ENCODE data around the gene ETV3L.
"Not testable (repeated sequence)": the region's sequence is repeated elsewhere in the genome, so short reads cannot be mapped to it uniquely, and the experiment has no call there.

ETV3L gene

DNA sequence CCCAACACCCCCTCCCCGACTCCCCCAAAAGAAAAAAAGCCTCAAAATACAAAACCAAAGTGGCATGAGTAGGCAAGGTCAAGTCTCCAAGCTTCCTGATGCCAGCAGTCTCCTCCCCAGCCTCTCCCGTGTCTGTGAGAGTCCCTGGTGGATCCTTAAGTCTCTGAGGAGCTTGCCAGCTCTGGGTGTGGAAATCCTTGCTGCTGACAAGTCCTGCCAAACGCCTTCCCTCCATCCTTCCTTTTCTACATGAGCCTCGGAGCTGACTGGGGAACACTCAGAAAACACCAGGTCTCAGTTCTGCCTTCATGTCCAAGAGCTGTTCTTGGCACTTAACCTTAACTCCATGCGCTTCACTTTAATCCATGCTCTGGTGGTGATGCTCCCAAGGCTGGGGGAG, 3.7 kb upstream of the ETV3L start:
- H3K4me3 ChIP-seq (ENCODE audit: low read depth, low read length) = no peak overlapping the region
- H3K27me3 ChIP-seq (replicated peaks) = no peaks in the 10 kb centered on the region
- in situ Hi-C loops (cut with HindIII; ENCODE audit: low pct_ligation_motif_present, low sequenced_read_pairs) = no loop called here
- no peaks in the 10 kb centered on the region for H3K36me3 ChIP-seq (replicated peaks)
- DNase-seq = no peak
- H3K27ac ChIP-seq = no peak overlapping the region
- TF ChIP-seq, protein P1, sequence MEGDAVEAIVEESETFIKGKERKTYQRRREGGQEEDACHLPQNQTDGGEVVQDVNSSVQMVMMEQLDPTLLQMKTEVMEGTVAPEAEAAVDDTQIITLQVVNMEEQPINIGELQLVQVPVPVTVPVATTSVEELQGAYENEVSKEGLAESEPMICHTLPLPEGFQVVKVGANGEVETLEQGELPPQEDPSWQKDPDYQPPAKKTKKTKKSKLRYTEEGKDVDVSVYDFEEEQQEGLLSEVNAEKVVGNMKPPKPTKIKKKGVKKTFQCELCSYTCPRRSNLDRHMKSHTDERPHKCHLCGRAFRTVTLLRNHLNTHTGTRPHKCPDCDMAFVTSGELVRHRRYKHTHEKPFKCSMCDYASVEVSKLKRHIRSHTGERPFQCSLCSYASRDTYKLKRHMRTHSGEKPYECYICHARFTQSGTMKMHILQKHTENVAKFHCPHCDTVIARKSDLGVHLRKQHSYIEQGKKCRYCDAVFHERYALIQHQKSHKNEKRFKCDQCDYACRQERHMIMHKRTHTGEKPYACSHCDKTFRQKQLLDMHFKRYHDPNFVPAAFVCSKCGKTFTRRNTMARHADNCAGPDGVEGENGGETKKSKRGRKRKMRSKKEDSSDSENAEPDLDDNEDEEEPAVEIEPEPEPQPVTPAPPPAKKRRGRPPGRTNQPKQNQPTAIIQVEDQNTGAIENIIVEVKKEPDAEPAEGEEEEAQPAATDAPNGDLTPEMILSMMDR (IDR thresholded peaks at IDR 0.05; ENCODE audit: low read depth, low read length, missing control alignments) = no peak

DNA sequence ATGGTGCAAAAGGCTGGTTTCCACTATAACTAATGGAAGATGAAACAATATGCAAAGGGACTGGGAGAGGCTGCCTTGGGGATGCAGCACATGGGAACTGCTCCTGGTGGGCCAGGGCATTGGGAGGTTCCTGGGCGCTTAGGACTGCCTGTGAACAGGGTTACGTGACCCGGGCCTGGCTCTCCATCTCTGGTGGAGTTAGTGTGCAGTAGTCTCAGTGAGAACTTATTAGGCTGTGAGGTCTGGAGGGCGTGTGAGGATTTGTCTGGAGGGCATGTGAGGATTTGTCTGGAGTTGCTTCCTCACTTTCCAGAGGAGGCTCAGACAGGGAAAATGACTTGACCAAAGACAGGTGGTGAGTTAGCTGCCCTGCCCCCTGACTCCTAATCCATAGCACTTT, 1.5 kb upstream of the ETV3L start:
- Histone ChIP-seq H3K4me3 (ENCODE audit: low read depth, low read length) (no peak overlapping the region), H3K27ac (no peak overlapping the region), H3K27me3 (replicated peaks) (no peaks in the 10 kb centered on the region), H3K36me3 (replicated peaks) (no peaks in the 10 kb centered on the region)
- TF ChIP-seq, protein P1 (IDR thresholded peaks at IDR 0.05; ENCODE audit: low read depth, low read length, missing control alignments) = no peak
- no peak for DNase-seq
- in situ Hi-C loops (cut with HindIII; ENCODE audit: low pct_ligation_motif_present, low sequenced_read_pairs) = no loop called here

DNA sequence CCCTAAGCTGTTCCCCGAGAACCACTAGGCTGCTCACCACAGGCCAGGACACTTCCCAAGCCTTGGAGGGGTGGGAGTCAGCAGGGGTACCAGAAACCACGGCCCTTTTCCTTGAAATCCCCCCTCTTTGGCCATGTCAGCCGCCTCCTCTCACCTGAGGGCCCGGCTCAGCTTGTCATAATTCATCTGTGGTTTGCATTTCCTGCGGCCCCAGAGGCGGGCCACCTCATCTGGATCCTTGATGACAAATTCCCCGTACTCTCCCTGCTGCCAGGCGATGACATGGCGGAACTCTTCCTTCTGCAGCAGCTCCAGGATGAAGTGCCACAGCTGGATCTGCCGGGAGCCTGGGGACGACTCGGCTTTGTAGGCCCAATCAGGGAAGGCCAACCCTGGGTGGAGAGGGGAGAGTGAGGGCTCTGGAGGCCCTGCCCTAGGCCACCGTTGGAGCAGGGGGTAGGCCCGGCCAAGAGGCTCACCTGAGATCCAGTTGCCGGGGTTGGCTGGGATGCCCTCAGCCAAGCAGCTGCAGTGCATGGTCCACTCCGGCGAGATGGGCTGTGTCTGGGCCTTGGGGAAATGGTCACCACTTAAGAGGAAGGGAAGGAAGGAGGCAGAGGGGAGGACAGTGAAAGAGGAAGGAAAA, 498 bp downstream of the ETV3L start:
- H3K4me3 ChIP-seq (ENCODE audit: low read depth, low read length); H3K36me3 ChIP-seq (replicated peaks); DNase-seq; in situ Hi-C loops (cut with HindIII; ENCODE audit: low pct_ligation_motif_present, low sequenced_read_pairs); H3K27me3 ChIP-seq (replicated peaks); H3K27ac ChIP-seq: not testable (repeated sequence)

DNA sequence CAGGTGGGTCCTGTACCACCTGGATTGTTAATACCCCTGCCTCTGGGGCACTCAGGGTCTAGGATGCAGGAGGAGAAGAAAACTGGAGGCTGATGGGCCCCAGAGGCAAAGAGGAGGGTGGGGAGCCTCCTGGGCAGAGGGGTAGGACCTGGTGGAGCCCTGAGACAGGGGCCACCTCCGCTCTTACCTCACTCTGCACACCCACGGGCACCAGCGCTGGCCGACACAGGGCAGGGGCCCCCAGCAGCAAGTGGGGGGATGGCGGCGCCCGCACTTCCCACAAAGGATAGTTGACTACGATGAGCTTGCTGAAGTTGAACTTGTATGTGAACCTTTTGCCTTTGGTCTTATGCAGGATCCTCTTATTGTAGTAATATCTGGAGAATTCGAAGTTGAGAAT, 1.1 kb downstream of the ETV3L start:
- Histone ChIP-seq H3K27me3 (replicated peaks) (no peaks in the 10 kb centered on the region), H3K4me3 (ENCODE audit: low read depth, low read length) (no peak overlapping the region), H3K27ac (no peak overlapping the region), H3K36me3 (replicated peaks) (no peaks in the 10 kb centered on the region)
- TF ChIP-seq, protein P1 (IDR thresholded peaks at IDR 0.05; ENCODE audit: low read depth, low read length, missing control alignments) = no peak
- no peak for DNase-seq
- in situ Hi-C loops (cut with HindIII; ENCODE audit: low pct_ligation_motif_present, low sequenced_read_pairs) = no loop called here

DNA sequence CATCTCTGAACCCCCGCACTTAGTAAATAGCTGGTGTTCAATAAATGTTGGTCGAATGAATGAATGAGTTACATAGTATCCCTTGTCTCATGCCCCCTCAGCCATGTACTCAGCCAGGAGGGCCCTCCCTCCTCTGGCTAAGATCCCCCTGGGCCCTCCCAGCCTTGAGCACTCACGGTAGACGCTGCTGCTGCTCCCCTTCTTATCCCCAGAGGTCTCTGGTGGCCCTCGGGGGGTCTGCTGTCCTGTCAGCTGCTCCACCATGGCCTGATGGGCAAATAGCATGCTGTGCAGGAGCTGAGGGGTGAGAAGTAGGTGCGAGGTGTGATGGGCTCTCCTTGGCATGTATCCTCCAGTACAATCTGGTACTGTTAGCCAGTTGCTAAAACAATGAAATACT, 1.9 kb downstream of the ETV3L start:
- in situ Hi-C loops (cut with HindIII; ENCODE audit: low pct_ligation_motif_present, low sequenced_read_pairs) = no loop called here
- TF ChIP-seq, protein P1 (IDR thresholded peaks at IDR 0.05; ENCODE audit: low read depth, low read length, missing control alignments) = no peak
- no peak overlapping the region for H3K27ac ChIP-seq

DNA sequence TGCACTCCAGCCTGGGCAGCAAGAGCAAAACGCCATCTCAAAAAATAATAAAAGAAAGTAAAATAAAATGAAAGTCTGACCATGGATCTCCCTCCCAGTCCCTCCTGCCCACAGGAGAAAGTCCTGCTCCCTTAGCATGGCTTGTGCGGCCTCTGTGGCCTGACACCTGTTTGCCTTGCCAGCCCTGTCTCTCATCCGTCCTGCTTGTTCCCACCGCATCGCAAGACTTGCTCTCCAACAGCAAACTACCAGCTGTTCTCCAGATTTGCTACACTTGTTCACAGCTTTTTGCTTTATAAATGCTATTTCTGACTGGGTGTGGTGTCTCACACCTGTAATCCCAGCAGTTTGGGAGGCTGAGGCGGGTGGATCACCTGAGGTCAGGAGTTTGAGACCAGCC, 2.7 kb downstream of the ETV3L start:
- H3K27me3 ChIP-seq (replicated peaks) = no peaks in the 10 kb centered on the region
- in situ Hi-C loops (cut with HindIII; ENCODE audit: low pct_ligation_motif_present, low sequenced_read_pairs) = no loop called here

More for the DNA sequence above, 1.9 kb downstream of the ETV3L start:
- no peak for DNase-seq
- H3K27me3 ChIP-seq (replicated peaks) = no peaks in the 10 kb centered on the region
- H3K36me3 ChIP-seq (replicated peaks) = no peaks in the 10 kb centered on the region
- no peak overlapping the region for H3K4me3 ChIP-seq (ENCODE audit: low read depth, low read length)

More for the DNA sequence above, 2.7 kb downstream of the ETV3L start:
- no peaks in the 10 kb centered on the region for H3K36me3 ChIP-seq (replicated peaks)
- no peak overlapping the region for H3K27ac ChIP-seq
- TF ChIP-seq, protein P1 (IDR thresholded peaks at IDR 0.05; ENCODE audit: low read depth, low read length, missing control alignments) = no peak
- H3K4me3 ChIP-seq (ENCODE audit: low read depth, low read length) = no peak overlapping the region
- no peak for DNase-seq

All from brain microvascular endothelial cell (primary cell).